MM.1S (cell line): ENCODE results near the gene GPT2.

Experiments
- DNase-seq: peaks from one replicate; pipeline ENCODE4 v3.0.0-alpha.2; 2015
- H2AFZ ChIP-seq: fragments of 300-600 bp; sonication (generic); 2 replicates; pipeline ENCODE4 v1.6.0; 2016; ENCODE audit warnings: antibody characterized with exemption, low read length
- H3F3A ChIP-seq: fragments of 300-600 bp; sonication (generic); 2 replicates; pipeline ENCODE4 v1.6.1; 2016; ENCODE audit warnings: mild to moderate bottlenecking, antibody characterized with exemption, low read length, moderate library complexity, mixed read lengths; ENCODE audit not compliant: insufficient read depth
- H3K27ac ChIP-seq: fragments of 300-600 bp; sonication (generic); 2 replicates; pipeline ENCODE4 v1.5.1; 2016; ENCODE audit warnings: mild to moderate bottlenecking, low read length
- H3K27me3 ChIP-seq: fragments of 300-600 bp; sonication (generic); replicated peaks from 2 replicates; pipeline ENCODE4 v1.6.0; 2016; ENCODE audit warnings: low read length; ENCODE audit not compliant: insufficient read depth
- H3K36me3 ChIP-seq: fragments of 300-600 bp; sonication (generic); replicated peaks from 2 replicates; pipeline ENCODE4 v1.6.1; 2016; ENCODE audit warnings: mild to moderate bottlenecking, low read length, mixed read lengths; ENCODE audit not compliant: insufficient read depth
- H3K4me1 ChIP-seq: fragments of 300-600 bp; sonication (generic); 2 replicates; pipeline ENCODE4 v1.6.1; 2016; ENCODE audit warnings: low read length, mixed read lengths
- H3K4me2 ChIP-seq: fragments of 300-600 bp; sonication (generic); 2 replicates; pipeline ENCODE4 v1.6.0; 2016; ENCODE audit warnings: low read depth, low read length
- H3K4me3 ChIP-seq: fragments of 300-600 bp; sonication (generic); 2 replicates; pipeline ENCODE4 v1.5.1; 2016; ENCODE audit warnings: low read length, mixed read lengths
- H3K79me2 ChIP-seq: fragments of 300-600 bp; sonication (generic); 2 replicates; pipeline ENCODE4 v1.6.1; 2016; ENCODE audit warnings: mixed run types, low read length, mixed read lengths
- H3K9ac ChIP-seq: fragments of 300-600 bp; sonication (generic); 2 replicates; pipeline ENCODE4 v1.6.1; 2016; ENCODE audit warnings: low read length, mixed read lengths
- H3K9me2 ChIP-seq: fragments of 300-600 bp; sonication (generic); replicated peaks from 2 replicates; pipeline ENCODE4 v1.6.1; 2016; ENCODE audit warnings: mild to moderate bottlenecking, low read length, mixed read lengths; ENCODE audit not compliant: insufficient read depth
- H3K9me3 ChIP-seq: fragments of 300-600 bp; sonication (generic); replicated peaks from 2 replicates; pipeline ENCODE4 v1.6.1; 2016; ENCODE audit warnings: mild to moderate bottlenecking, low read length, mixed read lengths; ENCODE audit not compliant: insufficient read depth
- H4K20me1 ChIP-seq: fragments of 300-600 bp; sonication (generic); 2 replicates; pipeline ENCODE4 v1.6.1; 2016; ENCODE audit warnings: mild to moderate bottlenecking, low read length, moderate library complexity, mixed read lengths; ENCODE audit not compliant: insufficient read depth
- CTCF ChIP-seq: fragments of 300-600 bp; sonication (generic); IDR thresholded peaks from 2 replicates; pipeline ENCODE4 v1.5.1; 2016; ENCODE audit warnings: antibody characterized with exemption, low read length, mixed read lengths
- EZH2 ChIP-seq: fragments of 300-600 bp; sonication (generic); optimal IDR thresholded peaks from 2 replicates; pipeline ENCODE3; 2017; ENCODE audit warnings: low read depth, mild to moderate bottlenecking, antibody characterized with exemption, low read length, mixed read lengths
- EZH2phosphoT487 ChIP-seq: fragments of 300-600 bp; sonication (generic); IDR thresholded peaks from 2 replicates; pipeline ENCODE4 v1.6.1; 2018; ENCODE audit warnings: antibody characterized with exemption, low read length

The GPT2 gene

DNA sequence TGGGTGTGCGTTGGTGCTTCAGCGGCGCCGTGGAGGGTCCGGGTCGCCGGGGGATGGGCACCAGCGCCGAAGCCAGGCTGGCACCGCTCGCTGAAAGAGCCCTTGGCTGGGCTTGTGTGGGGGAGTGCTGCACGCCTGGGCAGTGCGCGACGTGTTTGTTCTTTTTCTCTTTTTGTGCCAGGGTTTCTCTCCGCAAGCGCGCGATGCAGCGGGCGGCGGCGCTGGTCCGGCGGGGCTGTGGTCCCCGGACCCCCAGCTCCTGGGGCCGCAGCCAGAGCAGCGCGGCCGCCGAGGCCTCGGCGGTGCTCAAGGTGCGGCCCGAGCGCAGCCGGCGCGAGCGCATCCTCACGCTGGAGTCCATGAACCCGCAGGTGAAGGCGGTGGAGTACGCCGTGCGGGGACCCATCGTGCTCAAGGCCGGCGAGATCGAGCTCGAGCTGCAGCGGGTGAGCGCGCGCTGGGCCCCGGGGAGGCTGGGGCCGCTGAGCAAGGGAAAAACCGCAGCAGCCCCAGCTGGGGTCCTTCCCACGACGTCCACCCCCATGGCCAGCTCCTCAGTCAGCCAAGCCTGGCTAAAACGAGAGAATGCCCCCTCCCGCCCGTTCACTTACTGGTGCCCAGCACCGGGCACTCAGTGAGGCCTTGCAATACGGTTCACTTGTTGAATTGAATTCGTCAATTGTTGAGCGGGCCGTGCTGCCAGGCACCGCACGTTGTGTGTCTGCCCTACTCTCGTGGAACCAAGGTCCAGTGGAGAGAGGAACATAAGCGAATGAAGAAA lies 541 bp downstream of the GPT2 start:
- no peaks in the 10 kb centered on the region for H3K27me3 ChIP-seq
- no peaks in the 10 kb centered on the region for H3K36me3 ChIP-seq
- peak; percentile 8 for DNase-seq
- peaks cover 19% of the 10 kb centered on the region for H3K4me1 ChIP-seq
- H3K4me2 ChIP-seq = peak overlapping the region; percentile 94
- no peaks in the 10 kb centered on the region for H3K9me3 ChIP-seq
- H3K9ac ChIP-seq = peak overlapping the region; percentile 71
- peak overlapping the region; percentile 82 for H2AFZ ChIP-seq
- peak overlapping the region; percentile 92 for H3K4me3 ChIP-seq
- H4K20me1 ChIP-seq = no peaks in the 10 kb centered on the region
- no peaks in the 10 kb centered on the region; the same call in 1 of the 2 replicates for H3F3A ChIP-seq
- TF ChIP-seq CTCF = no peak
- TF ChIP-seq EZH2 = no peak
- H3K79me2 ChIP-seq = peaks cover 35% of the 10 kb centered on the region
- H3K9me2 ChIP-seq = no peaks in the 10 kb centered on the region
- no peak overlapping the region for H3K27ac ChIP-seq

GRCh38 chr16:46885960-46886763 lies 2.0 kb downstream of the GPT2 start:
- Histone ChIP-seq H2AFZ (no peak overlapping the region), H3K4me2 (no peak overlapping the region), H3K27ac (no peak overlapping the region), H3K4me1 (peaks cover 20% of the 10 kb centered on the region), H3K9me3 (no peaks in the 10 kb centered on the region), H3K9me2 (no peaks in the 10 kb centered on the region), H4K20me1 (no peaks in the 10 kb centered on the region), H3K4me3 (no peak overlapping the region), H3F3A (no peaks in the 10 kb centered on the region; the same call in 1 of the 2 replicates), H3K79me2 (peaks cover 47% of the 10 kb centered on the region), H3K9ac (no peak overlapping the region), H3K27me3 (no peaks in the 10 kb centered on the region), H3K36me3 (no peaks in the 10 kb centered on the region)
- TF ChIP-seq EZH2 (no peak), EZH2phosphoT487 (no peak), CTCF (no peak)
- no peak for DNase-seq

GRCh38 chr16:46886764-46887523 lies 2.8 kb downstream of the GPT2 start:
- H3K9ac ChIP-seq = no peak overlapping the region

More at GRCh38 chr16:46886764-46887523, 2.8 kb downstream of the GPT2 start:
- Histone ChIP-seq H3K9me3 (no peaks in the 10 kb centered on the region), H3K27me3 (no peaks in the 10 kb centered on the region), H3K4me3 (no peak overlapping the region), H3K79me2 (peaks cover 52% of the 10 kb centered on the region), H3K4me1 (peaks cover 20% of the 10 kb centered on the region), H2AFZ (no peak overlapping the region), H3K4me2 (no peak overlapping the region), H3F3A (no peaks in the 10 kb centered on the region; the same call in 1 of the 2 replicates), H3K9me2 (no peaks in the 10 kb centered on the region), H3K36me3 (no peaks in the 10 kb centered on the region), H3K27ac (no peak overlapping the region), H4K20me1 (no peaks in the 10 kb centered on the region)
- DNase-seq = no peak
- TF ChIP-seq EZH2phosphoT487 = no peak
- TF ChIP-seq EZH2 = no peak
- no peak for TF ChIP-seq CTCF
